ENCODE measurements around the gene CBFB.
"Not testable (repeated sequence)": the region's sequence is repeated elsewhere in the genome, so short reads cannot be mapped to it uniquely, and the experiment has no call there.

DNA sequence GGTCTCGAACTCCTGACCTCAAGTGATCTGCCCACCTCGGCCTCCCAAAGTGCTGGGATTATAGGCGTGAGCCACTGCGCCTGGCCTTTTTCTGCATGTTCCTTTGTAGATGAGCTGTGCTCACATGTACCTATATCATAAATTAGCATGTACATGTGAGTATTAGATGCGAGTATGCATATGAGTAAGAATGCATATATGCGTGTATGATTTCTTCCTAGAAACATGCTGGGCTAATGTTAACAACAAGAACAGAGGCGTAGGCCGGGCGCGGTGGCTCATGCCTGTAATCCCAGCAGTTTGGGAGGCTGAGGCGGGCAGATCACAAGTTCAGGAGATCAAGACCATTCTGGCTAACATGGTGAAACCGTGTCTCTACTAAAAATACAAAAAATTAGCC is 35.4 kb upstream of the CBFB start:
- TF ChIP-seq, protein P1, sequence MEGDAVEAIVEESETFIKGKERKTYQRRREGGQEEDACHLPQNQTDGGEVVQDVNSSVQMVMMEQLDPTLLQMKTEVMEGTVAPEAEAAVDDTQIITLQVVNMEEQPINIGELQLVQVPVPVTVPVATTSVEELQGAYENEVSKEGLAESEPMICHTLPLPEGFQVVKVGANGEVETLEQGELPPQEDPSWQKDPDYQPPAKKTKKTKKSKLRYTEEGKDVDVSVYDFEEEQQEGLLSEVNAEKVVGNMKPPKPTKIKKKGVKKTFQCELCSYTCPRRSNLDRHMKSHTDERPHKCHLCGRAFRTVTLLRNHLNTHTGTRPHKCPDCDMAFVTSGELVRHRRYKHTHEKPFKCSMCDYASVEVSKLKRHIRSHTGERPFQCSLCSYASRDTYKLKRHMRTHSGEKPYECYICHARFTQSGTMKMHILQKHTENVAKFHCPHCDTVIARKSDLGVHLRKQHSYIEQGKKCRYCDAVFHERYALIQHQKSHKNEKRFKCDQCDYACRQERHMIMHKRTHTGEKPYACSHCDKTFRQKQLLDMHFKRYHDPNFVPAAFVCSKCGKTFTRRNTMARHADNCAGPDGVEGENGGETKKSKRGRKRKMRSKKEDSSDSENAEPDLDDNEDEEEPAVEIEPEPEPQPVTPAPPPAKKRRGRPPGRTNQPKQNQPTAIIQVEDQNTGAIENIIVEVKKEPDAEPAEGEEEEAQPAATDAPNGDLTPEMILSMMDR (IDR thresholded peaks at IDR 0.05): not testable (repeated sequence)
- TF ChIP-seq POLR2A (IDR thresholded peaks at IDR 0.05): not testable (repeated sequence)

Data from adrenal gland (tissue), 5 donors.